WERI-Rb-1 (cell line): Measurements from ENCODE around the gene SFXN1.

Experiments
- DNase-seq: peaks from one replicate; pipeline ENCODE4 v3.0.0-alpha.2; 2020
- H3K27ac ChIP-seq: fragments of 250-450 bp; sonication (Bioruptor Pico); 2 replicates; pipeline ENCODE4 v1.5.1; 2020; ENCODE audit warnings: mild to moderate bottlenecking, moderate library complexity
- H3K27me3 ChIP-seq: fragments of 250-450 bp; sonication (Bioruptor Pico); 2 replicates; pipeline ENCODE4 v1.5.1; 2021; ENCODE audit warnings: mild to moderate bottlenecking, low read depth, moderate library complexity; ENCODE audit not compliant: insufficient read depth, severe bottlenecking
- H3K36me3 ChIP-seq: fragments of 250-450 bp; sonication (Bioruptor Pico); 2 replicates; pipeline ENCODE4 v1.5.1; 2020; ENCODE audit warnings: mild to moderate bottlenecking, moderate library complexity
- H3K4me3 ChIP-seq: 2 replicates; pipeline ENCODE4 v1.5.1; 2011; ENCODE audit warnings: low read depth, mild to moderate bottlenecking, control low read depth, low read length
- H3K9me3 ChIP-seq: fragments of 250-450 bp; sonication (Bioruptor Pico); 2 replicates; pipeline ENCODE4 v1.5.1; 2021; ENCODE audit warnings: mild to moderate bottlenecking, moderate library complexity; ENCODE audit not compliant: severe bottlenecking
- CTCF ChIP-seq: IDR thresholded peaks from 2 replicates; pipeline ENCODE4 v1.5.1; 2011; ENCODE audit warnings: low read depth, mild to moderate bottlenecking, control low read depth, inconsistent platforms, low read length

The SFXN1 gene

GRCh38 chr5:175475248-175475647 lies 3.1 kb upstream of the SFXN1 start:
- Histone ChIP-seq H3K4me3 (no peak overlapping the region), H3K36me3 (peaks cover 5% of the 10 kb centered on the region), H3K27me3 (no peaks in the 10 kb centered on the region), H3K27ac (no peak overlapping the region), H3K9me3 (no peaks in the 10 kb centered on the region)
- no peak for TF ChIP-seq CTCF
- DNase-seq = no peak

- Histone ChIP-seq H3K36me3 (peaks cover 23% of the 10 kb centered on the region), H3K9me3 (no peaks in the 10 kb centered on the region), H3K4me3 (no peak overlapping the region), H3K27me3 (no peaks in the 10 kb centered on the region), H3K27ac (no peak overlapping the region)
- no peak for DNase-seq
- TF ChIP-seq CTCF = no peak
Observed at GRCh38 chr5:175477440-175477839, 920 bp upstream of the SFXN1 start.

DNA sequence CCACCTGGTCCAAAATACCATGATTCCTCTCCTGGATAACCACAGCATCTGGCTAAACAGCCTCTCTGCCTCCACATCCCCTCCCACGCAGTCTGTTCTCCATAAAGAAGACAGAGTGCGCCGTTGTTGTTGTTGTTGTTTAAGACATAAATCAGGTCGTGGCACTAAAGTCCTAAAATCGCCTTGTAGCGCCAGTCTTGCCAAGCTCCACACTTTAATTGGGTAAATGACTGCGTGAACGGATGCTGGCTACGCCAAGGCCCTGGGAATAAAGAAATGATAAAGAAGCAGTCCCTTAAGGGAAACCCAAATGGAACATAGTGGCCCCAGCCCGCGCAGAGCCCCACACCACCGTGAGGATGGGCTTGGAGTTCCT lies 364 bp upstream of the SFXN1 start:
- Histone ChIP-seq H3K4me3 (peak overlapping the region; percentile 87), H3K27ac (no peak overlapping the region), H3K36me3 (peaks cover 28% of the 10 kb centered on the region), H3K9me3 (no peaks in the 10 kb centered on the region), H3K27me3 (no peaks in the 10 kb centered on the region)
- DNase-seq = no peak
- TF ChIP-seq CTCF = no peak

DNA sequence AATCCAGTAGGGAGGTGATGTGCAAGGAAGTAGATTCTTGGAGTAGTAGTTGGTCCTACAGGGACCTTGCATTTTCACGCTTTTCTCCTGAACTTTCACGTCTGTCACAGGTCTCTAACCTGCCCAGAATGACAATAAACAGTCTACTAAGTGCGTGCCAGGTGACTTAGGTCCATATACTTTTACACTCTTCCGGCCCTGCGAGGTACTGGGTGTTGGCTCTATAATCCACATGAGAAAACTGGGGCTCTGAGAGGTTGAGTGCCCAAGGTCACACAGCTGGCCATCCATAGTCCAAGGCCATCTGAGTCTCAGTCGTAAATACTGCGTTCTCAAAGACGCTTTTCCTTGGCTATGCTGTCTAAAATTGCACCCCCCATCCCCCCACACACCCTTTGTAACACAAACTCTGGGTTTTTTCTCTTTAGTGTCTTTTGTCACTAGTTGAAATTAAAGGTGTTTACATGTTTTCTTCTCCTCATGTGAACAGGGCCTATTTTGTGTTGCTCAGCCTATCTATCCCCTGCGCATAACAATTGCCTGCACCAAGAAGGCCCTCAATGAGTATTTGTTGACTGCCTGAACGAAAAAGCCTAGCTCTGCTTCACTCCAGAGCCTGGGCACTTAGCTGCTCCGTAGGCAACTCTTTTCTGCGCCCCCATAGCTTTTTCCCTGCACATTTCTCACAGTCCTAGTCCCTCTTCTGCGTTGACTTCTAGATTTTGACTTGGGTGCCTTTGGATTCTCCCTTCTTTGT lies 943 bp downstream of the SFXN1 start:
- H3K27ac ChIP-seq = peak overlapping the region; percentile 88
- no peaks in the 10 kb centered on the region for H3K9me3 ChIP-seq
- H3K36me3 ChIP-seq = peaks cover 39% of the 10 kb centered on the region
- no peak for TF ChIP-seq CTCF
- no peaks in the 10 kb centered on the region for H3K27me3 ChIP-seq
- H3K4me3 ChIP-seq = peak overlapping the region; percentile 87
- DNase-seq = no peak

DNA sequence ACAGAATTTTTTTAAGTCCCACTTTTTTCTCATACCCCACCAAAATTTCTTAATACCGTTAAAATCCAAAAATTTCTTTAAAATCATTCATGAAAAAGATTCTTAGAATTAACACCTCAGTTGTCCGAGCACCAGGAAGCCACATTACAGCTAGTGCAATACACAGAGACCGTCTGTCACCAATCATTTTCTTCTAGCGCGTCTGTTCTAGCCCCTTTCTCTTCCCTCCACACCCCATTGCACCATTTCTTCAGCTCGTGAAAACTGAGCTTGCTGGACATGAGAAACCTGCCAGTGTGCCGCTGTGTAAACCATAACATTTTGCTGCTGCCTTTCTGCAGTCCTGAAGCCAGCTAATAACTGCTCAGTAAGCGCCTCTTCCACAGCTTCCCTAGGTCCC lies 5.0 kb downstream of the SFXN1 start:
- Histone ChIP-seq H3K27me3 (no peaks in the 10 kb centered on the region), H3K9me3 (no peaks in the 10 kb centered on the region), H3K4me3 (no peak overlapping the region), H3K27ac (no peak overlapping the region), H3K36me3 (peaks cover 66% of the 10 kb centered on the region)
- DNase-seq = no peak
- no peak for TF ChIP-seq CTCF

DNA sequence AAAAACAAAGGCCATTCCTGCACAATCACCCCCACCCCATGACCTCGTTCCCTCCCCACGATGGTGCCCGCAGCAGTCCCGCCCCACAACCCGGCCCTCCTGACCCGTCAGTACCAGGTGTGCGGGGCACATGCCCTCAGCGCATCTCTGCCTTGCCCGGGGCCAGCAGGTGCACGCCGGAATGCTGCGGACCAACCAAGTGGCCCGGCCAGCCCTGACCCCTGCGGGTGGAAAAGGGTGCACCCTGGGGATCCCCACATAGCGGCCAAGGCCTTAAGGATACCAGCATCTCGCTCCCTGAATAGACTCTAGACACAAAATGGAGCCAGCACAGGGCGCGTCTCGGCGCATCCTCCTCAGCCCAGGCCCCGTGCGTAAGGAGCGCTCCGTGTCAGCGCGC lies 6.0 kb downstream of the SFXN1 start:
- Histone ChIP-seq H3K4me3 (no peak overlapping the region), H3K36me3 (peaks cover 76% of the 10 kb centered on the region), H3K27ac (no peak overlapping the region), H3K27me3 (no peaks in the 10 kb centered on the region), H3K9me3 (no peaks in the 10 kb centered on the region)
- DNase-seq = no peak
- TF ChIP-seq CTCF = no peak
